Activated CD4-positive, alpha-beta T cell treated with anti-CD3 and anti-CD28 coated beads for 24 hours (primary cell): Measurements from ENCODE around the gene TEK.

ENCODE experiments used
- DNase-seq, 2 donors: peaks; one replicate each; pipeline ENCODE4 v3.0.0-alpha.2; 2020; ENCODE audit warnings: low read depth in 2 of 2

TEK gene

GRCh38 chr9:27124151-27124550, 15.1 kb downstream of the TEK start:
- DNase-seq, result no peak

- no peak for DNase-seq
These were observed 16.0 kb downstream of the TEK start for GRCh38 chr9:27125030-27125429.

- no peak for DNase-seq
These were observed 16.9 kb downstream of the TEK start for GRCh38 chr9:27125936-27126335.

DNA sequence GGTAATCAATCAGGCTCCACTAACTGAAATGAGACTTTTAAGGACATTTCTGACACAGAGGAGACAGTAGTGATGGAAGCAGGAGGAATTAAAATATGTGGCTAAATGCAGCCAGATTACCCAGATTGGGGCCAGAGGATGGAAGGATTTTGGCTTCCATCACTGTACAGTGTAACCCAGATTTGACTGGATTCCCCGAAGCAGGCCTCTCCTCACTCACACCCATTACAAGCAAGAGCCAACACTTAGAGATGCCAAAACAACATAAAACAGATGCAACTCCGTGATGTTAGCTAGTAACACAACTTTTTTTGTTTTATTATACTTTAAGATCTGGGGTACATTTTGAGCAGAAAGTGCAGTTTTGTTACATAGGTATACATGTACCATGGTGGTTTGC, 17.6 kb downstream of the TEK start:
- no peak for DNase-seq

GRCh38 chr9:27129221-27129620, 20.2 kb downstream of the TEK start:
- no peak for DNase-seq

GRCh38 chr9:27131731-27132130, 22.7 kb downstream of the TEK start:
- DNase-seq, result no peak

- DNase-seq, result no peak
These were observed 24.8 kb downstream of the TEK start for GRCh38 chr9:27133817-27134216.

DNA sequence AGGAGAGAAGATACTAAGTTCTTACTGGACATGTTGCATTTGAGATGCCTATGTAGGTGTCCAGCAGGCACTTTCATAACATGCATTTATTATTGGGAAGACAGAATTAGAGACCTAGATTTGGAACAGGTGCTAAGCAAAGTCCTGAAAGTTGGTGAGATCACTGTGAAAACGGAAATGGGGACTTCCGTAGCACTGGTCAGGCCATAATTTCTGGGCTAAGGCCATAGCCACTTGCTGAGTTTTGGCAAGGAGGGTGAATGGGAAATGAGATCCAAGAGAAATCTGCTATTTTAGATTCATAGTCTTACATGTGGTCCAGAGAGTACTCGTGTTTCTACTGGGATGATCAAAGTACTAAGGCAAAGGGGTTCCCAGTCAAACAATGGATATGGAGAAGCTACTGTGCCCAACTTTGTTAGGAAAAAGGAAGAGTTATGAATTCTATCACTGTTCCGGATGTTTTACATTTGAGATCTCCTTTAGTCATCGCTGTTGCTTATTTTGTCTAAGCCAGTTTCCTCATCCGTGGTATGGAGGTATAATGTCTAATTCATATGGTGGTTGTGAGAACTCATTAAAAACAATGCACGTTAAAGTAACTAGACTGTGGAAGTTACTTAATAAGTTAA, 33.4 kb downstream of the TEK start:
- no peak for DNase-seq

- no peak for DNase-seq
These were observed 36.1 kb downstream of the TEK start for GRCh38 chr9:27145143-27145542.

DNA sequence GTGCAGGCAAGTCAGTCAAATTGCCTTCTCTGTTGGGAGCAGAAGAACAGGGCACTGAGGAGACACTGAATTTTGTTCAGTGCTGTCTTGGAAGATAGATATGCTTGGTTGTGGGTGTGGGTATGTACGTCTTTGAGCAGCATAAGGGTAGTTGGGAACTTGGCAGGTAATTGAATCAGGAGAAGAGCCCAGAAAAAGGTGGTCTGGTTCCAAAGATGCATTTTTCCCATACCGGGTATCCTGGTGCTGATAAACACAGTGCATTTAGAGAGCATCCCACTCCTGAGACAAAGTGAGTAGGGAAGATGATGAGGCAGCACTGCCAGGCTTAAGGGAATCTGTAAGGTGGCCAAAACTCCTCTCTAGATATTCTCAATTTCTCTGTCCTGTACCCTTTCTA, 40.6 kb downstream of the TEK start:
- DNase-seq, result no peak

DNA sequence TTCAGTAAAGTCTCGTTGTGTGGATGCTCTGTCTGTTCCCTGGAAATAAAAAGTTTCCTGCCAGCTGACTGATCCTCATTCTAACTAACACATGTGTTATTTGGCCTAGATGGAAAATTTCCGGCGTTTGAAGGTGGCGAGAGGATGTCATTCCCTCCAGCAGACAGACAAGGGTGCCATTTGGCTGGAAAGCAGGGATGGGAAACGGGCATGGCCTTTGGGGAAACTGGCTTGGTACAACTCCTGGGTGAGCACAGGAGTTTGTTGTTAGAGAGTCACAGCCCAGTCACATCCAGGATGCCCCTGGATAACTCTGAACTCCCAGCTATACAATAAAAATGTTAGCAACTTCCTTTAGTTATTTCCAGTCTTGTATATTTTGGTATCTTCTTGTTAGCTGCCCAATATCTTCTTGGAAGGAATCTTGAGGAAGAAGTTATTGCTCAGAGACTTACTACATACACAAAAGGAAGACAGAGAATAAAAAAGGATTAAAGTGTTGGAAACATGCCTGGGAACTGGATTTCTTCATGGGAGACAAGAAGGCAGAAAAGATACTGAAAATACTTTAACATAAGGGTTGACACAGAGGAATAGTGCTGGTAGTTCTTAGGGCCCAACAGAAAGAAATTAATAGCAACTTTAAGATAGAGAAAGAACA, 41.9 kb downstream of the TEK start:
- DNase-seq, result no peak

DNA sequence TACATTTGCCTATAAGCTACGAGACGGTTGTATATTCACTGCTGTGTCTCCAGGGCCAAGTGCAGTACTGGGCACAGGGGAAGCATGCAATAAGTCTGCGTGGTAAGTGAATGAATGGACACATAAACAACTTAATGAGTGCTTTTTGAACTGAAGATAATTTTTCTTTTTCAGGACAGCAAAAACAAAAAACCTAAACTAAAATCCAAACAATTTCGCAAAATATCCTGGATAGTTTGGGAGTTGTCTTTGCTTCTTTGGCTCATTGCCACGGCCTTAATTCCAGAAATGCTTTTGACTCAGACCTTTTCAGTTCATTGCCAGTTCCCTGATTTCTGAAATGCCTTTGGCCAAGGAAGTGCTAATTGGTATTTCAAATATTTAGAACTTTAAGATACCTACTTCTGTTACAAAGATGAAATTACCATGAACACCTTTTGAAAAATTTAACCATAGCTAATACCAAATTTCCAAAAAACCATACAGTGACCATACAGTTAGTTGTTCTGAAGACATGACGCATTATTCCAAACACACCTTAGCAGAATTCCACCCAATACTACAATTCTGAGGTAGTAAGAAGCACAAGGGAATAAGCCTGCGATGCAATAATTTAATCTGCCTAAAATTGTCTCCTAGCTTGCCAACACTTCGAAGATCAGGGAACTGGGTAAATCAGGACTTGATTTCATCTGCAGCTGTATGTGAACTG, 42.8 kb downstream of the TEK start:
- no peak for DNase-seq

- no peak for DNase-seq
These were observed 43.3 kb downstream of the TEK start for GRCh38 chr9:27152405-27152718.

- DNase-seq, result no peak
These were observed 45.9 kb downstream of the TEK start for GRCh38 chr9:27154908-27155307.

DNA sequence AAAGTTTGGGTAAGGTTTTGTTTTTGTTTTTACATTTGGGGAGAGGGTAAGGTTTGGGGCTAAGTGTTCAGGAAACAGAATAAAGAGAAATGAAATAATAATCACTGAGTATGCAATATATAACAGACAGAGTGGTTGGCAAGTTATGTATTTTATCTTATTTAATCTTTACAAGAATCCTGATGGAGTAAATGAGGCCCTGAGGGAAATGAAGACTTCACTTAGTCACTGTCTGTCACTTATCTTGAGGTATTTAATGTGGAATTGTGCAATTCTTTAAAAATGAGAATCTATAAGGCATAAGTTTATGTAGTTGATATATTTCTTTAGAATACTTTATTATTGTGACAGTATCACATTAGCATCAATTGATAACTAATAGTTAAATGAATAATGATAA, 48.1 kb downstream of the TEK start:
- DNase-seq, result no peak

GRCh38 chr9:27157736-27158135, 48.7 kb downstream of the TEK start:
- no peak for DNase-seq

- DNase-seq, result no peak
These were observed 51.6 kb downstream of the TEK start for GRCh38 chr9:27160636-27161035.

DNA sequence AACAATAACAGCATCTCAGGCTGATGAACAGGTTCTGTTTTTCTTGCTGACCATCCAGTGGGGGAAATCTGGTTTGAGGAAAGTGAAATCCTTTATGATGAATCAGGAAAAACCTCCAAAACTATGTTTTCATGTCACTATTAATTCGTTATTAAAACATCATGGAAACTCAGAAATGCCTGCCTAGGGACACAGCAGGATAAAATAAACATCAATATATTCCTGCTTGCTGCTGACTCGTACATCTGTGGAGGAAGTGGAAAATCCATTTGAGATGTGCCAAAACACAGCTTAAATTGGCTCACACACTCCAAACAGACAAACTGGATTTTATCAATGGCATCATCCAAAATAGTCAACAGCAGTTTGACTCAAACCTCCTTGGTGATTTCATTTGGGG, 53.0 kb downstream of the TEK start:
- no peak for DNase-seq

DNA sequence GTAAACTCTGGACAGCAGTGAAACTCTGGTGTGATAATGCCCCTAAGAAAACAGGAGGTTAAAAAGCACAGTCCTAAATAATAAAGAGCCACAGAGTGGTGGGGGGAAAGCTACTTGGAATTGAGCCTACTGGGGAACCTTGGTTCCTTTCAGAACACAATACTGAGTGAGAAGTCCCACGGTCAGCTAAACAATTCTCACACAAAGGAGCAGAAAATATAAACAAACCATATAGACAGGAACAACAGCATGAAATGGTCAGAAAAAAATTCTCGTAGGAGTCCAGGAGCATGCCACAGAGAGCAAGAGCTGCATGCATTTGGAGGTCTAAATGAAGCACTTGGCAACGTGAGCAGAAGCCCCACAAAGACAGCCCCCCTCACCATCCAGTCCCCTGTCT, 56.0 kb downstream of the TEK start:
- DNase-seq, result no peak

GRCh38 chr9:27165670-27166069, 56.6 kb downstream of the TEK start:
- DNase-seq, result no peak

DNA sequence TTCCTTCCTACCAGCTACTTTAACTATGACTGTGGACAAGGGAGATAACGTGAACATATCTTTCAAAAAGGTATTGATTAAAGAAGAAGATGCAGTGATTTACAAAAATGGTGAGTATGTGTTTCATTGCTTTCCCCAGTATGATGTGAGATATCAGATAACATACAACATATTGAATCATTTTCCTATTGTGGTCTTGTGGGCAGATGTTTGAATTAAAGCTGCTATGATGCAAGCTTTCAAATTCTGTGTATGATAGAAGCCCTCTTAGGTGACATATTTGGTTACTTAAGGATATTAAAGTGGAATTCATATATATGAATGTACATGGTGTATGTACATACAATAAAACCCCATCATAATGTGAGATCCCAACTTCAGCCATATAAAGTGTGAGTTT, 59.5 kb downstream of the TEK start:
- DNase-seq, result no peak

DNA sequence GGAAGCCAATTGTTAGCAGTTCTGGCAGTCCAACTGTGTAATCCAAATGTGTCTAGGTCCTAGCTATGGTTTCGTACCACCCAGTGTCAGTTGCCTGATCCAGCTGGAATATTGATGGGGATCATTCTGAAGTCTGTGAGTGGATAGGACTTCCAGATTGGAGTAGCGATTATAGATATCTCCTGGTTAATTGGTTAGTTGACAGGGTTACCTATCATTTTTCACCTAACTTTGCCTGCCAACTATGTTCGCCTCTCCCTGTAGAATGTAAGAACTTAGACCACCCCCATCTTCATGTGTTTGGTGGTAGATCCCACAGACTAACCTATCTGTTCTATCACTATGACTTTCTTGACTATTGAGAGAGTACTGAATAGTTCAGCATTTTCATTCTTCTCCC, 59.9 kb downstream of the TEK start:
- DNase-seq, result no peak

DNA sequence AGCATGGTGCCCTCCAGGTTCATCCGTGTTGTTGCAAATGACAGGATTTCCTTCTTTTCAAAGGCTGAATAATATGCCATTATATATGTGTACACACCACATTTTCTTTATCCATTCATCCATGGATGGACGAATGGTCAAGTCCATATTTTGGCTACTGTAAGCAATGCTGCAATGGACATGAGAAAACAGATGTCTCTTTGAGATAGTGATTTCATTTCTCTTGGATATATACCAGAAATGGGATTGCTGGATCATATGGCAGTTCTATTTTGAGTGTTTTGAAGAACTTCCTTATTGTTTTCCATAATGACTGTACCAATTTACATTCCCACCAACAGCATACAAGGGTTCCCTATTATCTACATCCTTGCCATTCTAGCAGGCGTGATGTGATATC, 67.9 kb downstream of the TEK start:
- no peak for DNase-seq
